Fibroblast of peridontal ligament (primary cell): ENCODE measurements around the gene PI4K2A.

ENCODE experiments used
- DNase-seq: peaks from one replicate; pipeline ENCODE4 v3.0.0-alpha.2; 2010; ENCODE audit errors: extremely low read depth

The PI4K2A gene

DNA sequence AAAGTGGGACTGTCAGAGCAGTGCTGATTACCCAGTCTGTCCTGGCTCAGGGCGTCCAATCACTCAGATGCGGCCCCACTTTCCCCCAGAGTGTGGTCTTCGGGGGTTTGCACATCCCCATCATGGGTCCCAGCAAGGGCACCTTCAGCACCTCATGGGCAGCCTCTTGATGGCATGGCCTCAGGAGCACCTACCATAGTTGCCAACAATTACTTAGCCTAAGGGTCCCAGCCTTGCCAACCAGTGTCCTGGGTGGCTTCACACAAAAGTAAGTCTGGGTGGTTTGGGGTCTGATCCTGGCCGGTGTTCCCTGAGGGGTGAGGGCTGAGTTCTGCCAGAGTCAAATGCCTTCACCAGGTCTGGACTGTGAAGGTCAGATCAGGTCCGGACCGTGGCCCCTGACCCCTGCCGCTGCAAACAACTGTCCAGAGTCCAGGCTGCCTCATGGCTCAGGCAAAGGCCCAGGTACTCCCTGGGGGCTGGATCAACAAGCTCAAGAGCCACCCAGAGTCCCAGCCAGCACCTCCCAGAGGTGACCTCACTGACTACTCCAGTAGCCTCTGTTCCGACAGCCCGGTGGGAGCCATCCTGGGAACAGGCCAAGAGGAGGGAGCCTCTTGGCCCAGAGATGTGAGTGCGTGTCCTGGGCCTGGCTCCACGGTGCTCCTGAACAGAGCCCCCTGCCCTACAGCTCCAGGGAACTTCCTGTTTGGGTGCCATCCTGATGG, 66.8 kb downstream of the PI4K2A start:
- no peak for DNase-seq

DNA sequence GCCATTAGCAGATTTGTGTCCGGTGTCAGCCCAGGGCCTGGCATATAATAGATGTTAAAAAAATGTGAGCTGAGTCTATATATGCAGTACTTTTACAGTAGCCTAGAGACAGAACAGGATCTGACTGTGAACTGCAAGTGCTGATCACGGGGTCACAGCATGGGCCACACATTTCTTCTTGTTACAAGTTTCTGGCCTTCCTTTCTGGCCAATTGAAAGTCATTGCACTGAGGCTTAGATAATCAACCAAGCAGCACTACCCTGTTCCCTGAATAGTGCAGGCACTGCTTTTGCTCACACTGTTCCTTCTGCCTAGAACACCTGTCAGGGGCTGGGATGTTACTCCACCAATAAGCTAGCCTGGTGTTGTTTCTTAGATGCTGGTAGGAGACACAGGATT, 67.7 kb downstream of the PI4K2A start:
- no peak for DNase-seq

DNA sequence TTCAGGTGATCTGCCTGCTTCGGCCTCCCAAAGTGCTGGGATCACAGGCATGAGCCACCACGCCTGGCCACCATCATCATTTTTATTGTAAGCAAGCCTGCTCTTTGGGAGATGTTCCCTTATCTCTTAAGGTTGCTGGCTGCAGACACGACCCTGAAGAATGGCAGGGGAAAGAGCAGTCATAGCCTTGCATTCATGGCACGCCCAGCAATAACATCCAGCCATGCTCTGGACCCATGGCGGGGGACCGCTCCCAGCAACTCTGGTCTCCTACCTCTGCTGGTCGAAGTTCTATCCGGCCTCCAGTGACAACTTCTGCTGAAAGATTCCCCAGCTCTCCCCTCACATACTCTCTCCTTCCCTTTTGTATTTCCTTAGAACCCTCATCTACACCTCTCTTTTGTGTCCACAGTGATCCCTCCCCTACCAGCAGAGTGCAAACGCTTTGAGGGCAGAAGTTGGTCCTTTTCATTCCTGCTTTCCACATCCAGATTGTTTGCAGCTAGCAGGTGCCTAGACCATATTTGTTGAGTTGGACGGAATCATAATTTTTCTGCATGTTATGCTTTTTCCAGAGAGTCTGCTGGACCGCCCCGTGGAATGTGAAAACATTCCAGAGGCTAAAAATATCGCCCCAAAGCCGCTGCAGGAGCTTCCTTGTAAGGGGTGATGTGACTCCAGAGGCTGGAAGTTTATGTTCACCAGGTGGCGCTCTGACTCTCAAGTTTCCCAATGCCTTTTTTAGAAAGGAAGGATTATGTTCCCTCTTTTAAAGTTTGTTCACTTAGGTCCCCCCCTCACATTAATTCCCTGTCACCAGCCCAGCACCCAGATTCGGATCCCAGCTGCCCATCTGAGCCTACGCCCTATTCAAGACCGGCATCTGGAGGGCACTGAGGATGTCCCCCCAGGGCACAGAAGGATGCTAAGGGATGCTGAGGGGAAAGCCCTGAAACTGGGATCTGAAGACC, 68.8 kb downstream of the PI4K2A start:
- DNase-seq = peak; percentile 95

DNA sequence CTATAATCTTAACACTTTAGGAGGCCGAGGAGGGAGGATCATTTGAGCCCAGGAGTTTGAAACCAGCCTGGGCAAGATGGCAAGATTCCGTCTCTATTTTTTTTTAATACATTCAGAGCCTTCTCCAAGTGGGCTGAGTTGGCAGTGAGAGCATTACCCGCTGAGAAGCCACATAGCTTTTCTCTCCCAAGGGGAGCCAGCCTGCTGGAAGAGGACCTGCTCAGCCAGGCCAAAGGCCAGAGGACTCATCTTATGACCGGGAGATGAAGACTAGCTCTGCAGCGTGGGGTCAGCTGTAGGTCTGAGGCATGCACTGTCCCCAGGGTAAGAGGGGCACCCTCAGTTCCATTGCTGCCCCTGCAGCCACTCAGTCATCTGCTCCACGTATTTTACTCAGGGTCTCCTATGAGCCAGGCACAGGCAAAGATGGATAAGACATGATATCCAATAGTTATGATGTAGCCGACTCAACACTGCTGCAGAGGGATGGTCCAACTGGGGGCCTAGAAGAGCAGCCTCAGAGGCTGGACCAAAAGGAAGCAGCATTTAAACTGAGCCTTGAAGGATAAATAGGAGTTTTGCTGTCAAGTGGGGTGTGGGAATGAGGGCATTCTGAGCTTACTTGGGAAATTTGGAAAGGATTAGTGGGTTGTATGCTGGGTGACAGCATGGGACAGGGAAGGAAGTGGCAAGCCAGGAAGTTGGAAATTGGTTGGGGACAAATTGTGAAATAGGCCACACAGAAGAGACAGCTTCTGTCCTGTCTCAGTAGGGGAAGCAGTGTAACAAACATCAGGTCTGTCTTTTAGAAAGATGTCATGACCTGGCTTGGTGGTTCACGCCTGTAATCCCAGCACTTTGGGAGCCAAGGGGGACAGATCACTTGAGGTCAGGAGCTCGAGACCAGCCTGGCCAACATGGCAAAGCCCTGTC, 71.4 kb downstream of the PI4K2A start:
- DNase-seq = no peak

DNA sequence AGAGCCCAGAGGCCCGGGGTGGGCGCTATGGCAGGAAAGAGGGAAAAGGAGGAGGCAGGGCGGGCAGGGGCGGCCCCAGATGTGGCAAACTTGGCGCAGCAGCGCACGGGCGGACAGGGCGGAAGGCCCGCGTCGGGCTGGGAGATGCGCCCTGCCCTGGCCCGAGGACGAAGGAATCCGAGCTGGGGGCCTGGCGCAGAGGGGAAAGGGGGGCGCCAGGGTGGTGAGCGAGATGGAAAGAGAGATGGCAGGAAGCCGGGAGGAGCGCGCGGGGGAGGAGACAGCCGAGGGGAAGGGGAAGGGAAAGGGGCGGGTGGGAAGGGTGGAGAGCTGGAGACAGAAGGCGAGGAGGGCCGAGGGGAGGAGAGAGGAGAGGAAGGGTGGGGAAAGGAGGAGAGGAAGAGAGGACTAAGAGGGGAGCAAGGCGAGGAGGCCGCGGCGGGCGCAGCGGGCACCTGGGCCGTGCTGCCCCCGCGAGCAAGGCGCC, 72.9 kb downstream of the PI4K2A start, which contains the start of gene MARVELD1:
Gene MARVELD1, plus strand, starts transcription at position 392 of the 487 bp plus-strand sequence. CDS start 147 bp downstream, outside the sequence.
- peak; percentile 85 for DNase-seq

GRCh38 chr10:97713826-97714400, 73.4 kb downstream of the PI4K2A start:
- peak; percentile 64 for DNase-seq

- DNase-seq = peak; percentile 83
Measured at GRCh38 chr10:97714401-97715258, 74.2 kb downstream of the PI4K2A start.

DNA sequence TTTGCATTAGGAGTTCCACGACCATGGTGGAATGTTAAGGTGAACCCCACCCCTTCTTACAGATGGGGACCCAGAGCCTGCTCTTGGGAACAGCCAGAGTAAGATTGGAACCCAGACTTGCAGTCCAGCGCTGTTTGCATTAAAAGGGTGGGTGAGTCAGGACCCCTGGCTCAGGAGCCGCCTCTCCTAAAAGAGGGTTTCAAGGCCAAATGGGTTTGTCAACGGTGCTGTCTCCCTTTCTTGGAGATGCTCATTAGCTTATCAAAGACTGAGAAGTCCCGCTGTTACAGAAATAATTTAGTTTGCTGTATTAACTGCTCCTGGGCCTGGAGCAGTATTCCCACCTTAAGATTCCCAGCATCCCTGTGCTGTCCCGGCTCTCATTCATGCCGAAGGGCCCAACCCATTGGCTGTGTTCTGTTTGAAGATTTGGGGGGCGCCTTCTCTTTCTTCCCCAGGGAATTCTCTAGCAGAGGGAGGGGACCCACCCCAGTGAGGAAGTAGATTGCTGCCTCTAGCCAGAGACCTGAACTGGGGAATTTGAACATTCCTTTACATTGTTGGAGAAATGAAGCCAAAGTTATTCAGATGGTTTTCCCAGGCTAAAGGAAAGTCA, 74.9 kb downstream of the PI4K2A start:
- no peak for DNase-seq

- DNase-seq = no peak
Measured at GRCh38 chr10:97717627-97718026, 77.2 kb downstream of the PI4K2A start.

DNA sequence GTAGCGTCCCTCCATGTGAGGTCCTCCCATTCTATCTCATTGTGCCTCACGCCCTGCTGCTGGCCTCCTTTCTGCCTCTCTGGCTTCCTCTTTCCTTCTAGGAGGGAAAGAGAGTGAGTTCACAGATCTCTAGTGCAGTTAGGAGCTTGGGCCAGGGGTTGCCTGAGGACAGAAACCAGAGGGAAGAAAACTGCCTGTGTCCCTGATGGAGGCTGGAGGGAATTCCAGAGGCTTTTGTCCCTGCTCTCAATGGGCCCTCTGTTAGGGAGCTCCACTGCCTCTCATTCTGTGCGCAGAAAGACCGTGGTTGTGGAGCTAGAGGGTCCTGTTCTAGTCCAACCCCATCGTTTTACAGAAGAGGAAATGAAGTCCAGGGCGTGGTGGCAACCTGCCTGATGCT, 77.7 kb downstream of the PI4K2A start:
- DNase-seq = no peak

GRCh38 chr10:97718659-97719142, 78.2 kb downstream of the PI4K2A start:
- peak; percentile 25 for DNase-seq

DNA sequence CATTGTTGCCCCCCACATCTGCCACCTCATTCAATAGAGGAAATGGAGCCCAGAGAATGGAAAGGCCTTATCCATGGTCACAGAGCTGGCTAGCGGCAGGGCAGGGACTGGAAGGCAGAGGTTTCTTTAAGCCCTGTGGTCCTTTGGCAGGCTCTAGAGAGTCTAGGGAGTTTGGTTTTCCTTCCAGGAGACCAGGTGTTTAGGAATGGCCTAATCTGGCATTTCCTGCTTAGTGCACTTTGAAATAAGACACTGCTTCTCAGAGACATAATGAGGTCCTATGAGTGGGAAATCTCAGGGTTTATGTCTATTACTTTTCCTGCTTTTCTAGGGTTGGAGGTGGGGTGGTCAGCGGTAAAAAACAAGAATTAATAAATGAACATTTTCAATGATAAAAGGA, 79.1 kb downstream of the PI4K2A start:
- no peak for DNase-seq

DNA sequence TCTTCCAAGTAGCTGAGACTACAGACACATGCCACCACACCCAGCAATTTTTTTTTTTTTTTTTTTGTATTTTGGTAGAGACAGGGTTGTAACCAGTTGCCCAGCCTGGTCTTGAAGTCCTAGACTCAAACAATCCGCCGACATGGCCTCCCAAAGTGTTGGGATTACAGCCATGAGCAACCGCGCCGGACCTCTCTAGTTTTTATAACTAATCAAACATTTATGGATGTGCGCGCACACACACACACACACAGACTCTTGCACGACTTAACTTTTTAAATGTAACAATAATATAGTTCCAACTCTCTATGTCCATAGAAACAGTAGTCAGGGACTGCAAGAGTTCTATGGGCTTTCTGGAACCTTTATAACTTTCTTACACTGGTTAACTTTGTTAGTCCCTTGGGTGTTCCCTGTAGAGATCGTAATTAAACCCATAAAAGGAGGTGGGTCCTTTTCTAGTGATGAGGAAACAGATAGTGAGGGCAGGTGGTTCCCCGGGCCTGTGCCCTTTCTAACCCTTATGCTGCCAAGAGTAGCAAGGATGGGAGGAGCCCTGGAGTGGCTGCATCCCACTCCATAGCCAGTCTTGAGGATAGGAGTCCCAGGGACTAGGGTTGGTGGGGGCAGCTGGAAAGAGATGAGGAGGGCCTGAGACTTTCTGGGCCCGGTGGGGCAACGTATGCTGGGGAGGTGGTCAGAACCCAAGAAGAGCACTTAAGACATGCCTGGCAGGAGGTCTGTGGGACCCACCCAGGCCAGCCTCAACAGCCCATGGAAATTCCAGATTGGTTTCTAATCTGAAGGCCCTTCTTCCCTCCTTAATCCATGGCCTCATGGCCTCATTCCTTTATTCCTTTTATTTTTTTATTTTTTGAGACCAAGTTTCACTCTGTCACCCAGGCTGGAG, 81.7 kb downstream of the PI4K2A start:
- no peak for DNase-seq

- DNase-seq = no peak
Measured at GRCh38 chr10:97723001-97723400, 82.5 kb downstream of the PI4K2A start.

DNA sequence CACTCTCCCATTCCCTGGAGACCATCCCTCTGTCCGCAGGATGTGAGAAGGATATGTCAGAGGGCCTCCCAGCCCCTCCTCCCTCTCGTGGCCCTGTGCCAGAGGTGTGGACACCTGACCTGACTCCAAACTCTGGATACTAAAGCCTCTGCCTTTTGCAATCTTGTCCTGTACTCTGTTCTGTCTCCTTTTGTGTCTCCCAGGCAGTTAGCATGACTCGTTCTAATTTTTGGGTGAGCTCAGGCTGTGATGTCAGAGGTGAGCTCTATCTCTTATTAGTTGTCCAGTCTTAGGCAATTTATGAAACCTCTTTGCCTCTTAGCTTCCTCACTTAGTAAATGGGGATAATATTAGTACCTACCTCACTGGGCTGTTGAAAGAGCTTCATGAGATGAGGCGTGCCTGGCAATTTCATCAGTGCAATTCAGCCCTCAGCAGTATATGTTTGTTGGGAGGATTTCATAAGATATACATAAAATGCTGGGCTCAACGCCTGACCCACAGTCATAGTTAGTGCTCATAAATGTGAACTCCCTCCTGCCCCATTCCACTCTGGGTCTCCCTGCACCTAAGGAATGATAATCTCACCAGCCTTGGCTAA, 84.0 kb downstream of the PI4K2A start:
- peak; percentile 55 for DNase-seq
